ENCODE measurements around the gene APOF.

- TF ChIP-seq, protein P1, sequence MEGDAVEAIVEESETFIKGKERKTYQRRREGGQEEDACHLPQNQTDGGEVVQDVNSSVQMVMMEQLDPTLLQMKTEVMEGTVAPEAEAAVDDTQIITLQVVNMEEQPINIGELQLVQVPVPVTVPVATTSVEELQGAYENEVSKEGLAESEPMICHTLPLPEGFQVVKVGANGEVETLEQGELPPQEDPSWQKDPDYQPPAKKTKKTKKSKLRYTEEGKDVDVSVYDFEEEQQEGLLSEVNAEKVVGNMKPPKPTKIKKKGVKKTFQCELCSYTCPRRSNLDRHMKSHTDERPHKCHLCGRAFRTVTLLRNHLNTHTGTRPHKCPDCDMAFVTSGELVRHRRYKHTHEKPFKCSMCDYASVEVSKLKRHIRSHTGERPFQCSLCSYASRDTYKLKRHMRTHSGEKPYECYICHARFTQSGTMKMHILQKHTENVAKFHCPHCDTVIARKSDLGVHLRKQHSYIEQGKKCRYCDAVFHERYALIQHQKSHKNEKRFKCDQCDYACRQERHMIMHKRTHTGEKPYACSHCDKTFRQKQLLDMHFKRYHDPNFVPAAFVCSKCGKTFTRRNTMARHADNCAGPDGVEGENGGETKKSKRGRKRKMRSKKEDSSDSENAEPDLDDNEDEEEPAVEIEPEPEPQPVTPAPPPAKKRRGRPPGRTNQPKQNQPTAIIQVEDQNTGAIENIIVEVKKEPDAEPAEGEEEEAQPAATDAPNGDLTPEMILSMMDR (IDR thresholded peaks at IDR 0.05): no peak
- TF ChIP-seq POLR2A (IDR thresholded peaks at IDR 0.05) (no peak), EP300 (IDR thresholded peaks at IDR 0.05) (no peak), POLR2AphosphoS5 (IDR thresholded peaks at IDR 0.05) (no peak)
These were observed 26.8 kb upstream of the APOF start for GRCh38 chr12:56389412-56389811.

All from suprapubic skin (tissue), 4 donors.